Bone marrow (tissue), 2 donors: ENCODE data around the gene TLX3.

Experiments used
- DNase-seq, 2 donors: peaks; one replicate each; lab custom pipeline; 2025; lab: John Stamatoyannopoulos, UW

The TLX3 gene

DNA sequence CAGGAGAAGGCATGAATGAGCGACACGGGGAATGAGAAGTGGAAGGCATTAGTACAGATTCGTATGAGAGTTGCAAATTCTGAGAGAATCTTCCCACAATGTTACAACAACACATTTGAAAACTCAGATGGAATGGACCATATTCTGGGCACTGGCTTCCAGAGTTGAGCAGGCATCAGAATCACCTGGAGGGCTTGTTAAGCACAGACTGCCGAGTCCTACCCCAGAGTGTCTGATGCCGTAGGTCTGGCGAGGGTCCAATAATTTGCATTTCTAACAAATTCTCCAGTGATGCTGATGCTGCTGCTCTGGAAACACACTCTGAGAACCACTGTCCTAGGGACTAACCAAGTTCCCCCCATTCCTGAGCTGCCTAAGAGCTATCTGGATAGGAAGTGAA is 2.9 kb upstream of the TLX3 start:
- DNase-seq, result no peak

GRCh38 chr5:171306781-171307591 is 2.1 kb upstream of the TLX3 start:
- DNase-seq, result no peak

DNA sequence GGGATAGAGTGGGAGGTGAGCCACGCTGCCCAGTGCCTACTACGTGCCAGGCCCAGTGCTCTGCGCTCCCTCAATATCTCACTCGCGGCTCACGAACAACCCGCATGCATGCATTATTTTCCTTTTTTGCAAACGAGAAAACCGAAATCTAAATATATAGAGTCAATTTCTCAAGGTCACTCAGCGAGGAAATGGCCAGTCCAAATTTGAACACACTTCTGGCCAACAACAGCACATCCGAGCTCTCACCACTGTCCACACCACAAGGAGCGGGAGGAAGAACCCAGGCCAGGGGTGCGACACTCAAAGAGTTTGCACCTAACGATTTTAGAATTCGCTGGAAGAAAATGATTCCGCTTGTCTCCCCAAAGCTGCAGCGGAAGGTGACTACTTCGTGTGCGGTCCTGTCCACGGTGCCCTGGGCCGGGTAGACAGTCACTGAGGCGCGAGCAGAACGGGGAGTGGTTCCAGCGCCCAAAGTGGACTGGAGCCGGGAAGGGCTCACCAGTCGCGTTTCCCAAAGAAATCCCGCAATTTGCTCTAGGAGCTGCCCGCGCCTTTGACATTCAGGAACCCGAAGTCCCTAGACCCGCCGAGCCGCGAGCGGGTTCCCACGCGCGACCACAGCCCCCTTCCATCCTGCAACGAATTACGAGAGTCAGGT is 1.1 kb upstream of the TLX3 start:
- DNase-seq, result no peak

DNA sequence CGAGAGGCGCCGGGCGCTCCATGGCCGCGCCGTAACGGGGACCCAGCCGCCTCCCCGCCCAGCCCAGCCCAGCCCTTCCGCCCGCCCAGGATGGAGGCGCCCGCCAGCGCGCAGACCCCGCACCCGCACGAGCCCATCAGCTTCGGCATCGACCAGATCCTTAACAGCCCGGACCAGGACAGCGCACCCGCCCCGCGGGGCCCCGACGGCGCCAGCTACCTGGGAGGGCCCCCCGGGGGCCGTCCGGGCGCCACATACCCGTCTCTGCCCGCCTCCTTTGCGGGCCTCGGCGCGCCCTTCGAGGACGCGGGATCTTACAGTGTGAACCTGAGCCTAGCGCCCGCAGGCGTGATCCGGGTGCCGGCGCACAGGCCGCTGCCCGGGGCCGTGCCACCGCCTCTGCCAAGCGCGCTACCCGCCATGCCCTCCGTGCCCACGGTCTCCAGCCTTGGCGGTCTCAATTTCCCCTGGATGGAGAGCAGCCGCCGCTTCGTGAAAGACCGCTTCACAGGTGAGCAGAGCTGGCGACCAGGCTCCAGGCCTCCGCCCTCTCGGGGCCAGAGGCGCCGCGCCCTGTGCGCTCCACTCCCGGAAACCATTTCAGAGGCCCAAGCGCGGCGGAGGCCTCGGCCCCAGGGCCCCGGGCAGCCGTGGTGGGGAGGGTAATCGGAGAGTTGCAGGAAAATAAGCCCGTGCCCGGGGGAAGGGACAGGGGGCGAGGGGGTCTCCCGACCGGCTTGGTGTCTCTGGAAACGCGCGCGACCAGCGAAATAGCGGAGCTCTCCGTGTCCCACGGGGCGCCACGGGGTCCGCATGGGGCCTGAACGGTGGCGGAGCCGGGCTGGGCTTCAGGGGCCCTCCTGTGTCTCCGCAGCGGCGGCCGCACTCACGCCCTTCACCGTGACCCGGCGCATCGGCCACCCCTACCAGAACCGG is 496 bp downstream of the TLX3 start:
- no peak for DNase-seq

DNA sequence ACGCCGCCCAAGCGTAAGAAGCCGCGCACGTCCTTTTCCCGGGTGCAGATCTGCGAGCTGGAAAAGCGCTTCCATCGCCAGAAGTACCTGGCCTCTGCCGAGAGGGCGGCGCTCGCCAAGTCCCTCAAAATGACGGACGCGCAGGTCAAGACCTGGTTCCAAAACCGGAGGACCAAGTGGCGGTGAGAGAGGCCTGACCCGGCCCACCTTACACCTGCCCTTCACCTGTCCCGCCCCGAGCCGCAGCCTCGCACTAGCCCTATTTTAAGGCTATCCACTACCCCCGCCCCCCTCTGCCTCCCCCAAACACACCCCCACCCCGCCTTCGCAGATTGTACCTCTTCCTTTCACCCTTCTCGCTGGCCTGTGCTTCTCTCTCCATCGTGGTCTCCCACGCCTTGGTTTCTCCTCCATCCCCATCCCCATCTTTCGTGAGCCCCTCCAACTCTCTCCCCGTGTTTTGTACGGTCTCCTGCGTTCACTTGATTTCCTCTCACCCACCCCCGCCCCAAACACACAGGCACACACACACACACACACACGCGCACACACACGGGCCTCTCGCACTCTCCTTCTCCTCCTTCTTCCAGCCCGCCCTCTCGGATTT is 1.3 kb downstream of the TLX3 start:
- DNase-seq, result no peak

GRCh38 chr5:171310819-171311321 is 1.8 kb downstream of the TLX3 start:
- DNase-seq, result no peak

- DNase-seq, result no peak
These were observed 2.5 kb downstream of the TLX3 start for GRCh38 chr5:171311322-171312077.

GRCh38 chr5:171312129-171312974 is 3.3 kb downstream of the TLX3 start:
- no peak for DNase-seq

GRCh38 chr5:171313481-171314206 is 4.6 kb downstream of the TLX3 start:
- no peak for DNase-seq

DNA sequence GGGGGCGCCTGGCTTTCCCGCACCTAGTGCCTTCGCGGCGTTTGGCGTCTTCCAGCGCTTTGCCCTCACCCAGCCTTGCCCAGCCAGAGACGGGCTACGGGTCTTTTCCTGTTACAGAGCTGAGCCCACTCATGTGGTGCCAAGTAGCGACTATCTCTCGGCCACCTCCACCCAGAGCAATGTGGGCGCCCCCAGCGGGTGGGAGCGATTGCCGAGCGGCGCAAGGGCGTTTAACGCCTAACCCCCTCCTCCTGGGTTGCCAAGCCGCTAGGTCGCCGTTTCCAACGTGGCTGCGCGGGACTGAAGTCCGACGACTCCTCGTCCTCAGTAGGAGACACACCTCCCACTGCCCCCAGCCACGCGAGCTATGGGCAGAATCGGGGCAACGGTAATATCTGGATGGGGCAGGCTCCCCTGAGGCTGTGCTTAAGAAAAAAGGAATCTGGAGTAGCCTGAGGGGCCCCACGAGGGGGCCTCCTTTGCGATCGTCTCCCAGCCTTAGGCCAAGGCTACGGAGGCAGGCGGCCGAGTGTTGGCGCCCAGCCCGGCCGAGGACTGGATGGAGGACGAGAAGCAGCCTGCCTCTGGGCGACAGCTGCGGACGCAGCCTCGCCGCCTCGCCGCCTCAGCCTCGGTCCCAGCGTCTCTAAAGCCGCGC is 5.8 kb downstream of the TLX3 start:
- DNase-seq, result no peak

GRCh38 chr5:171315386-171315891 is 6.4 kb downstream of the TLX3 start:
- DNase-seq, result no peak

GRCh38 chr5:171315925-171316257 is 6.8 kb downstream of the TLX3 start:
- DNase-seq, result no peak

GRCh38 chr5:171316258-171317121 is 7.4 kb downstream of the TLX3 start:
- no peak for DNase-seq

- DNase-seq, result no peak
These were observed 8.2 kb downstream of the TLX3 start for GRCh38 chr5:171317230-171317629.

DNA sequence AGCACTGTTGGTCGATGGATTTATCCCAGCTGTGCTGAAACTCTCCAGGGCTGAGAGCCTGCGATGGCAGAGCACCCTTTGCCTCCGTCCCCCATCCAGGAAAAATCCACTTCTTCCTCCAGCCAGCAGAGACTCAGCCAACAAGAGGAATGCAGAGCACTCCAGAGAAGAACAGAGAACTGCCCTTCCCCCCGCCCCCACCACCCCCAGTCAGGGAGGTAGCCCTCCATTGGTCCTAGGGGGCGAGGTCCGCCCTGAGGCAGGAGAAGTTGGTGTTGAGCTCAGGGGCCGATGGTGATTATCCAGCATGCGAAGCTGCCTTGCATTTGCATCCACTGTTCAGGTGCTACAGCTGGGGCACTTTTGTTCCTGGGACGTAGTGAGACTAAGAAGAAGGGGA is 9.0 kb downstream of the TLX3 start:
- DNase-seq, result no peak

- no peak for DNase-seq
These were observed 12.4 kb downstream of the TLX3 start for GRCh38 chr5:171321447-171321846.

DNA sequence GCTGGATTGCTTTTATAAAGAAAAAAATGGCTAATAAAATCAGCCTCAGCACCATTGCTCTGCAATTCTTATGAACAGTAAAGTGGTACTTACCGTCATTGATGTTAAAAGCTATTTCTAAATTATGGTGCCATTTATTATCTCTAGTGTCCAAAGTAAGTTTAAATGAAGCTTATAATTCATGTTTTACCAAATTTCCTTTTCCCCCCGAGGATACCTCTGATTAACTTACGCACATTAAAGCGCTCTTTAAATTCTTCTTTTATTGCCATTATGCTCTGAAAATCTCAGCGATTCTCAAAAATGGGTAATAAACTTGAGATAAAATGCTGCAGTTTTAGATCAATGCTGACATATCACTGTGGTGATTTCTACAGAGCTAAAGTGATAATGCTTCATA is 13.5 kb downstream of the TLX3 start:
- DNase-seq, result no peak

- DNase-seq, result no peak
These were observed 14.0 kb downstream of the TLX3 start for GRCh38 chr5:171323007-171323406.
